ENCODE measurements around the gene RNFT2. TPM values are rescaled to one million over a fixed set of nuclear protein-coding genes. Genes with fewer than 3 reads are reported as not detected.

Gene RNFT2
- total RNA-seq, 1 experiment from 2014 or later: 12.3 TPM

GRCh38 chr12:116719731-116720528 lies 18.2 kb upstream of the RNFT2 start:
- intact Hi-C loops (cut with micrococcal nuclease; ENCODE audit: unreplicated experiment): no loop called here
- POLR2A ChIA-PET: interaction anchor here (0.7 kb wide), 1 partner anchor 16 kb away, joined by 3 read pairs; no protein-coding TSS in a partner anchor
- ATAC-seq: no peak

GRCh38 chr12:116722245-116722644 lies 15.9 kb upstream of the RNFT2 start:
- BruUV-seq (replicated peaks): no TSS peak
- in situ Hi-C loops (cut with HindIII; ENCODE audit: low pct_unique_long_range_greater_than_20kb, low sequenced_read_pairs) (no loop called here), intact Hi-C loops (cut with micrococcal nuclease; ENCODE audit: unreplicated experiment) (no loop called here)
- ChIA-PET CTCF (no interaction called here), POLR2A (no interaction called here)
- peaks cover 11% of the 10 kb centered on the region for H3K4me1 ChIP-seq (ENCODE audit: control insufficient read depth, insufficient read depth, low read length)
- no peak overlapping the region for H3K4me3 ChIP-seq (ENCODE audit: low read depth in 2 of 2, low read length in 2 of 2)
- H3K36me3 ChIP-seq (ENCODE audit: control insufficient read depth, insufficient read depth, low read length): no peaks in the 10 kb centered on the region
- H3K27me3 ChIP-seq (ENCODE audit: control insufficient read depth, insufficient read depth, low read length): no peaks in the 10 kb centered on the region
- H3K27ac ChIP-seq (ENCODE audit: low read length): no peak overlapping the region
- ATAC-seq: no peak
- TF ChIP-seq TCF7L2 (IDR thresholded peaks at IDR 0.05; ENCODE audit: low read depth, low read length) (no peak), SIN3A (IDR thresholded peaks at IDR 0.05; ENCODE audit: borderline replicate concordance, insufficient read depth, low read depth, low read length) (no peak), POLR2AphosphoS5 (IDR thresholded peaks at IDR 0.05; ENCODE audit: low read depth, low read length) (no peak), CTCF (IDR thresholded peaks at IDR 0.05) (no peak), REST (IDR thresholded peaks at IDR 0.05; ENCODE audit: insufficient read depth in 1 of 2, low read depth in 2 of 2, low read length in 1 of 2) (no peak)
- no peak for DNase-seq (ENCODE audit: low read depth, low spot score)
- no peaks in the 10 kb centered on the region for H3K9me3 ChIP-seq (ENCODE audit: control insufficient read depth, insufficient read depth, low read depth, low read length)

More at GRCh38 chr12:116719731-116720528, 18.2 kb upstream of the RNFT2 start:
- peaks cover 4% of the 10 kb centered on the region; the same call in 1 of the 2 replicates for H3K4me1 ChIP-seq (ENCODE audit: control insufficient read depth, insufficient read depth, low read length)
- no peak overlapping the region for H3K27ac ChIP-seq (ENCODE audit: low read length)
- H3K27me3 ChIP-seq (ENCODE audit: control insufficient read depth, insufficient read depth, low read length): no peaks in the 10 kb centered on the region
- H3K9me3 ChIP-seq (ENCODE audit: control insufficient read depth, insufficient read depth, low read depth, low read length): no peaks in the 10 kb centered on the region
- no peak for DNase-seq (ENCODE audit: low read depth, low spot score)
- TF ChIP-seq POLR2AphosphoS5 (IDR thresholded peaks at IDR 0.05; ENCODE audit: low read depth, low read length) (no peak), CTCF (IDR thresholded peaks at IDR 0.05) (no peak), SIN3A (IDR thresholded peaks at IDR 0.05; ENCODE audit: borderline replicate concordance, insufficient read depth, low read depth, low read length) (no peak)
- peaks cover 7% of the 10 kb centered on the region for H3K36me3 ChIP-seq (ENCODE audit: control insufficient read depth, insufficient read depth, low read length)
- no TSS peak for BruUV-seq (replicated peaks)
- in situ Hi-C loops (cut with HindIII; ENCODE audit: low pct_unique_long_range_greater_than_20kb, low sequenced_read_pairs): no loop called here
- H3K4me3 ChIP-seq (ENCODE audit: low read depth in 2 of 2, low read length in 2 of 2): no peak overlapping the region
- CTCF ChIA-PET: no interaction called here

All from Panc1 (cell line).